Fibroblast of the aortic adventitia (primary cell): Measurements from ENCODE around the gene CHST2. TPM values are rescaled to one million over a fixed set of nuclear protein-coding genes. Genes with fewer than 3 reads are reported as not detected.

Experiments used
- DNase-seq: peaks from one replicate; pipeline ENCODE4 v3.0.0-alpha.2; 2010; ENCODE audit warnings: low read depth
- H3K4me3 ChIP-seq: 2 replicates; pipeline ENCODE4 v1.5.1; 2011; ENCODE audit warnings: low read depth, mild to moderate bottlenecking, control low read depth, low read length, moderate library complexity
- CTCF ChIP-seq: IDR thresholded peaks from 2 replicates; pipeline ENCODE4 v1.5.1; 2011; ENCODE audit warnings: mild to moderate bottlenecking, low read length, control low read depth, inconsistent platforms; ENCODE audit not compliant: insufficient read depth
- total RNA-seq: library from RNA; depleted of rRNA; stranded (reverse); fragments of >200 nt; gene quantifications from 2 replicates; pipeline ENCODE4 v1.2.3, GENCODE V29; 2012; ENCODE audit warnings: low replicate concordance

The CHST2 gene
- total RNA-seq, 1 donor, result 5.0 TPM

GRCh38 chr3:143099690-143100089, 19.9 kb upstream of the CHST2 start:
- H3K4me3 ChIP-seq, result no peak overlapping the region
- no peak for TF ChIP-seq CTCF
- DNase-seq, result no peak

- TF ChIP-seq CTCF, result no peak
- DNase-seq, result no peak
- no peak overlapping the region for H3K4me3 ChIP-seq
These were observed 19.1 kb upstream of the CHST2 start for GRCh38 chr3:143100451-143100850.

- no peak overlapping the region for H3K4me3 ChIP-seq
- TF ChIP-seq CTCF, result no peak
- no peak for DNase-seq
These were observed 17.7 kb upstream of the CHST2 start for GRCh38 chr3:143101792-143102381.

- no peak overlapping the region for H3K4me3 ChIP-seq
- no peak for TF ChIP-seq CTCF
- no peak for DNase-seq
These were observed 15.9 kb upstream of the CHST2 start for GRCh38 chr3:143103652-143104051.

GRCh38 chr3:143105170-143105569, 14.4 kb upstream of the CHST2 start:
- H3K4me3 ChIP-seq, result no peak overlapping the region
- TF ChIP-seq CTCF, result no peak
- no peak for DNase-seq

GRCh38 chr3:143109861-143110260, 9.7 kb upstream of the CHST2 start:
- TF ChIP-seq CTCF, result no peak
- no peak overlapping the region for H3K4me3 ChIP-seq
- no peak for DNase-seq

- H3K4me3 ChIP-seq, result no peak overlapping the region
- DNase-seq, result no peak
- no peak for TF ChIP-seq CTCF
These were observed 9.2 kb upstream of the CHST2 start for GRCh38 chr3:143110371-143110770.
